ENCODE measurements around the gene ARMC6. TPM values are rescaled to one million over a fixed set of nuclear protein-coding genes. Genes with fewer than 3 reads are reported as not detected.
A peak's percentile ranks its signal among the peaks of the same experiment; 100 is the strongest.

Gene ARMC6
- total RNA-seq, 1 donor from 2014 or later = 34.6 TPM

DNA sequence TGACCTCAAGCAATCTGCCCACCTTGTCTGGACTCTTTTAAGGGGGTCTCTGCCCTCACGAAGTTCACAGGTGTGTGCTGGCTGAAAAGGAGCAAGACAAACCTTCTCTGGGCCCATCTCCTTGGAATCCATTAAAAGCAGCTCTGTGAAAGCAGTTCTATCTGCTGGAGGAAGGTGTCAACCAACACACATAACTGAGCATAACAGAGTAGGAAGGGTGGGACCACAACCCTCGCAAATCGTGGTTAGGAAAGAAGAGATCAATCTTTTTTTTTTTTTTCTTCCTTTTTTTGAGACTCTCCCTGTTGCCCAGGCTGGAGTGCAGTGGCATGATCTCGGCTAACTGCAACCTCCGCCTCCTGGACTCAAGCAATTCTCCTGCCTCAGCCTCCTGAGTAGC lies 1.5 kb upstream of the ARMC6 start:
- peaks cover 15% of the 10 kb centered on the region for H3K4me1 Mint-ChIP-seq (ENCODE audit: unreplicated experiment)

DNA sequence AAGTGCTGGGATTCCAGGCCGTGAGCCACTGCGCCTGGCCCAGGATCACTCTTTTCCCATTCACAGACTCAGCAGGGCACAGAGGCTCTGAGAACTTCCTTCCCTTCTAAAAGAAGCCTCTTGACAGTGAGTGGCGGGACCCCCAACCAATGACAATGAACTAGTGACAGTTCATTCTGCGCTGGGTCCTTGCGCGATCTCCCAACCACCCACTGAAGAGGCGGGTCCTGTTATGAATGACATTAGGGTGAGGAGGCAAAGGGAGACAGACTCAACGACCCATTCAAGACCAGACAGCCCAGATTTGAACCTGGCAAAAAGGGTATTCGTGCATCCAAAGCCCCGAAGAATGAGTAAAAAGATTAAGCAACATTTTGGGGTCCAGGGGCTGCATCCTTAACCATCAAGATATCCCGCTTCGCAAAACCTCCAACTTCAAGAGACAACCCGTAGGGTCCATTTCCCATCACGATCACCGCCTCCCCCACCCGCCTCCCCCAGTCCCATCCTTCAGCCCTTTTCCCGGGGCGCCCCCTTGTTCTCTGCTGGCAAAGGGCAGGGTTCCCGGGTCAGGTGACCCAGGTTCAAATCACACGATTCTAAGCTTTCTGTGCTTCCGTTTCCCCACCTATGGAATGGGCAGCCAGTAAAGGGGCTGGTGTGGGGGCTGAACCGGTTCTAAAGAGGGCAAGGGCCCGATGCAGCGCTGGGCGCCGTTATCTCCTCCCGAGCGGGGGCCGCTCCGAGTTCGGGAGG lies 805 bp upstream of the ARMC6 start:
- Mint-ChIP-seq H3K36me3 (peaks cover 22% of the 10 kb centered on the region), H3K4me1 (ENCODE audit: unreplicated experiment) (peaks cover 15% of the 10 kb centered on the region)
- TF ChIP-seq, protein P1, sequence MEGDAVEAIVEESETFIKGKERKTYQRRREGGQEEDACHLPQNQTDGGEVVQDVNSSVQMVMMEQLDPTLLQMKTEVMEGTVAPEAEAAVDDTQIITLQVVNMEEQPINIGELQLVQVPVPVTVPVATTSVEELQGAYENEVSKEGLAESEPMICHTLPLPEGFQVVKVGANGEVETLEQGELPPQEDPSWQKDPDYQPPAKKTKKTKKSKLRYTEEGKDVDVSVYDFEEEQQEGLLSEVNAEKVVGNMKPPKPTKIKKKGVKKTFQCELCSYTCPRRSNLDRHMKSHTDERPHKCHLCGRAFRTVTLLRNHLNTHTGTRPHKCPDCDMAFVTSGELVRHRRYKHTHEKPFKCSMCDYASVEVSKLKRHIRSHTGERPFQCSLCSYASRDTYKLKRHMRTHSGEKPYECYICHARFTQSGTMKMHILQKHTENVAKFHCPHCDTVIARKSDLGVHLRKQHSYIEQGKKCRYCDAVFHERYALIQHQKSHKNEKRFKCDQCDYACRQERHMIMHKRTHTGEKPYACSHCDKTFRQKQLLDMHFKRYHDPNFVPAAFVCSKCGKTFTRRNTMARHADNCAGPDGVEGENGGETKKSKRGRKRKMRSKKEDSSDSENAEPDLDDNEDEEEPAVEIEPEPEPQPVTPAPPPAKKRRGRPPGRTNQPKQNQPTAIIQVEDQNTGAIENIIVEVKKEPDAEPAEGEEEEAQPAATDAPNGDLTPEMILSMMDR (conservative IDR thresholded peaks at IDR 0.05) = no peak

More for the DNA sequence above, 1.5 kb upstream of the ARMC6 start:
- H3K4me3 Mint-ChIP-seq = peak overlapping the region; percentile 98
- H3K27ac Mint-ChIP-seq = no peak overlapping the region
- no peaks in the 10 kb centered on the region for H3K9me3 Mint-ChIP-seq
- H3K27me3 Mint-ChIP-seq = no peaks in the 10 kb centered on the region
- DNase-seq (ENCODE audit: extremely low spot score, unreplicated experiment) = no peak
- TF ChIP-seq, protein P1 (conservative IDR thresholded peaks at IDR 0.05) = no peak
- H3K36me3 Mint-ChIP-seq = peaks cover 26% of the 10 kb centered on the region

DNA sequence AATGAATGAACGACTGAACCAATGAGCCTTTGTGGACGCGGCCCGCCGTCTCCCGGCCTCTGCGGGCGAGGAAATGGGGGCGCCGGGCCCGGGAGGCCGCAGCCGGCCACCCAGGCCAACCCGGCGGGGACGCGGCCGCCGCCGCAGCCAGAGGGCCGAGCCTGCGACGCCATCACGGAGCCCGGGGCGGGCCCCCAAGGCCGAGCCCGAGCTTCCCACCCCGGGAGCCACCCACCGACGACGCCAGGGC lies 302 bp upstream of the ARMC6 start:
- Mint-ChIP-seq H3K9me3 (no peaks in the 10 kb centered on the region), H3K36me3 (peaks cover 17% of the 10 kb centered on the region), H3K4me3 (peak overlapping the region; percentile 98), H3K27me3 (no peaks in the 10 kb centered on the region), H3K4me1 (ENCODE audit: unreplicated experiment) (peaks cover 15% of the 10 kb centered on the region), H3K27ac (no peak overlapping the region)
- TF ChIP-seq, protein P1 (conservative IDR thresholded peaks at IDR 0.05) = no peak
- DNase-seq (ENCODE audit: extremely low spot score, unreplicated experiment) = no peak

More for the DNA sequence above, 805 bp upstream of the ARMC6 start:
- H3K9me3 Mint-ChIP-seq = no peaks in the 10 kb centered on the region
- H3K4me3 Mint-ChIP-seq = peak overlapping the region; percentile 98
- H3K27ac Mint-ChIP-seq = peak overlapping the region; percentile 96
- no peaks in the 10 kb centered on the region for H3K27me3 Mint-ChIP-seq
- no peak for DNase-seq (ENCODE audit: extremely low spot score, unreplicated experiment)

DNA sequence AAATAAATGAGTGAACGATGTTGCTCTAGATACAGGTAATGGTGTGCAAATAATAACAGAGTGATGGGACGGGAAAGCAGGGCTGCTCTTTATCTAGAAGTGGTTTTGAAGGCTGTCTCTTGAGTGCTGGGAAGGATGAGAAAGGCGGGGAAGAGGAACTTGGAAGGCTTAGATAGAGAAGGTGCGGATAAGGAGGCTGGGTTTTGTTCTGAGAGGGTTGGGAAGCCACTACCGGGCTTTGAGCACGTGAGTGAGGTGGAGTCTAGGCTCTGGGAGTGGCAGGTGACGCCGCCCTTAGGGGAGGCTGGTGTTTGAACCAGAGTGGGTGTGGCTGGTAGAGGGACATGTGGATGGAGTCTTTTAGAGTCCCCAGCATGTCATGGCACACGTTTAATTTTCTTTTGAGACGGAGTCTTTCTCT lies 811 bp downstream of the ARMC6 start:
- TF ChIP-seq, protein P1 (conservative IDR thresholded peaks at IDR 0.05) = no peak
- H3K4me1 Mint-ChIP-seq (ENCODE audit: unreplicated experiment) = peaks cover 15% of the 10 kb centered on the region

DNA sequence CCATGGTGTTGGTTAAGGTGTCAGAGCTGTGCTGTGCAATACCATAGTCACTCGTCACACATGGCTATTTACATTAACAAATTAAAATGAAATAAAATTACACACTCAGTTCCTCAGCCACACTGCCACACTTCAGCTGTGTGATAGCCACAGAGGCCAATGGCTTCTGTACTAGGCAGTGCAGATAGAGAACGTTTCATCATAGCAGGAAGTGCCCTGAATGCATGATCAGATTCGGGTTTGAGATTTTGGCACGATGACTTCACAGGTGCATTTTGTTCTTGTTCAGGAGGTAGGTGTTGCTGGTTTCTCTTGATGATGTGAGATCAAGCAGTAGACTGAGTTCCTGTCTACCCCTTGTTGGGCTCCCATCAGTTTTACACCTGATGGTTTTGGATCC lies 6.5 kb downstream of the ARMC6 start:
- no peak for DNase-seq (ENCODE audit: extremely low spot score, unreplicated experiment)
- H3K9me3 Mint-ChIP-seq = no peaks in the 10 kb centered on the region
- TF ChIP-seq, protein P1 (conservative IDR thresholded peaks at IDR 0.05) = no peak
- no peaks in the 10 kb centered on the region for H3K27me3 Mint-ChIP-seq
- H3K27ac Mint-ChIP-seq = no peak overlapping the region
- no peaks in the 10 kb centered on the region for H3K4me1 Mint-ChIP-seq (ENCODE audit: unreplicated experiment)
- H3K4me3 Mint-ChIP-seq = no peak overlapping the region
- peaks cover 9% of the 10 kb centered on the region for H3K36me3 Mint-ChIP-seq

More for the DNA sequence above, 811 bp downstream of the ARMC6 start:
- Mint-ChIP-seq H3K27ac (peak overlapping the region; percentile 93), H3K36me3 (peaks cover 14% of the 10 kb centered on the region), H3K27me3 (no peaks in the 10 kb centered on the region), H3K9me3 (no peaks in the 10 kb centered on the region), H3K4me3 (peak overlapping the region; percentile 92)
- DNase-seq (ENCODE audit: extremely low spot score, unreplicated experiment) = no peak

Measured in type B pancreatic cell (in vitro differentiated cells).